Activated B cell treated with CpG ODN at 0.5 μM for 24 hours (primary cell): ENCODE results near the gene TNRC6B. TPM values are rescaled to one million over a fixed set of nuclear protein-coding genes. Genes with fewer than 3 reads are reported as not detected.
"Not testable (repeated sequence)": the region's sequence is repeated elsewhere in the genome, so short reads cannot be mapped to it uniquely, and the experiment has no call there.

Source experiments
- ATAC-seq: fragments of 200-7000 bp; cut with Tn5 transposase; one replicate; pipeline ENCODE4 v1.10.0; 2021; ENCODE audit warnings: low read depth, mild to moderate bottlenecking, moderate library complexity
- CTCF ChIA-PET: fragments of 350-600 bp; sonication (Branson Sonifier 250); formaldehyde crosslinking; loops from one replicate; lab custom pipeline; 2021; ENCODE audit warnings: antibody characterized with exemption; lab: Charles Lee
- POLR2A ChIA-PET: fragments of 350-600 bp; sonication (Branson Sonifier 250); formaldehyde crosslinking; loops from one replicate; lab custom pipeline; 2021; ENCODE audit warnings: antibody characterized with exemption; lab: Charles Lee
- DNase-seq: peaks from one replicate; pipeline ENCODE4 v3.0.0; 2022
- H3K27ac Mint-ChIP-seq: one replicate; pipeline ENCODE4 v1.8.0; 2020; ENCODE audit warnings: mixed read lengths
- H3K27me3 Mint-ChIP-seq: one replicate; pipeline ENCODE4 v1.8.0; 2021; ENCODE audit warnings: mixed read lengths
- H3K36me3 Mint-ChIP-seq: one replicate; pipeline ENCODE4 v1.8.0; 2021; ENCODE audit warnings: low read depth, mixed read lengths
- H3K4me1 Mint-ChIP-seq: one replicate; pipeline ENCODE4 v1.8.0; 2021; ENCODE audit warnings: mixed read lengths
- H3K4me3 Mint-ChIP-seq: one replicate; pipeline ENCODE4 v1.8.0; 2020; ENCODE audit warnings: mild to moderate bottlenecking, mixed read lengths
- H3K9me3 Mint-ChIP-seq: one replicate; pipeline ENCODE4 v1.8.0; 2020; ENCODE audit warnings: mixed read lengths
- intact Hi-C: fragments of 100-400 bp; cut with micrococcal nuclease; formaldehyde crosslinking; loops from one replicate; pipeline ENCODE4 v1.15.1; 2024
- total RNA-seq: library from RNA; stranded (reverse); gene quantifications from 2 replicates; pipeline ENCODE4 v1.2.3, GENCODE V29; 2022
- TF ChIP-seq, protein P1 (sequence below): fragments of 200-600 bp; IDR thresholded peaks from one replicate; pipeline ENCODE4 v1.8.0; 2022; ENCODE audit warnings: antibody characterized with exemption, mild to moderate bottlenecking

TNRC6B gene
- total RNA-seq, 1 donor from 2014 or later: 95.2 TPM

DNA sequence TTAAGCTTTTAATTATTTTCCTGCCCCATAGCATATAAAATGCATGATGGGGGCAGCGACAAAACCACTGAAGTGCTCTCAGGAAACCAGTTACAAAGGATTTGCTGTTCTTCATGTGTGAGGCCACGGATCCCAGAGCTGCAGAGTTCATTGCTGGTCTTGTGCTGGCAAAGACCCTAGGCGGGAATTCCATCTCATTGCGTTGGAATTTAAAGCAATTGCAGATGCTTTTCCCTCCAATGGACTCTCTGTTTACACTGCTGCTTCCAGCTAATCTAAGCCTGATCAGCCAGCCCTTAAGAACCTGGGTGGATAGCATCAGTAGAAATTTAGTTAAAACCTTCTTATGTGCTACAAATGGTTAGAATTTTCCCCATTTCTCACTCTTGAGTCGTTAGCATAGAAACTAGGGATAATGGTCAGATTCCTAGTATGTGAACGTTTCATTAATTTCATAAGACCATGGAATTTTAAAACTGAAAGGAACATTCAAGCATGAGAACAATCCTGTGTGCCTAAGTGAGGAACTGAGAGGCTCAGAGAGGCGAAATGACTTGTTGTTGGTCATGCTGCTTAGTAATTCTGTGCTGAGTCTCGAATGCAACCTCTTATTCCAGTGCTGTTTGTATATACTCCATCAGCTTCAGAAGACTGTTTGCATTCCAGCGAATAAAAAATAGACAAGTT lies 132.5 kb downstream of the TNRC6B start:
- intact Hi-C loops: no loop called here
- CTCF ChIA-PET: no interaction called here
- TF ChIP-seq, protein P1, sequence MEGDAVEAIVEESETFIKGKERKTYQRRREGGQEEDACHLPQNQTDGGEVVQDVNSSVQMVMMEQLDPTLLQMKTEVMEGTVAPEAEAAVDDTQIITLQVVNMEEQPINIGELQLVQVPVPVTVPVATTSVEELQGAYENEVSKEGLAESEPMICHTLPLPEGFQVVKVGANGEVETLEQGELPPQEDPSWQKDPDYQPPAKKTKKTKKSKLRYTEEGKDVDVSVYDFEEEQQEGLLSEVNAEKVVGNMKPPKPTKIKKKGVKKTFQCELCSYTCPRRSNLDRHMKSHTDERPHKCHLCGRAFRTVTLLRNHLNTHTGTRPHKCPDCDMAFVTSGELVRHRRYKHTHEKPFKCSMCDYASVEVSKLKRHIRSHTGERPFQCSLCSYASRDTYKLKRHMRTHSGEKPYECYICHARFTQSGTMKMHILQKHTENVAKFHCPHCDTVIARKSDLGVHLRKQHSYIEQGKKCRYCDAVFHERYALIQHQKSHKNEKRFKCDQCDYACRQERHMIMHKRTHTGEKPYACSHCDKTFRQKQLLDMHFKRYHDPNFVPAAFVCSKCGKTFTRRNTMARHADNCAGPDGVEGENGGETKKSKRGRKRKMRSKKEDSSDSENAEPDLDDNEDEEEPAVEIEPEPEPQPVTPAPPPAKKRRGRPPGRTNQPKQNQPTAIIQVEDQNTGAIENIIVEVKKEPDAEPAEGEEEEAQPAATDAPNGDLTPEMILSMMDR: no peak
- H3K9me3 Mint-ChIP-seq: no peaks in the 10 kb centered on the region
- no peaks in the 10 kb centered on the region for H3K4me1 Mint-ChIP-seq
- no peaks in the 10 kb centered on the region for H3K27me3 Mint-ChIP-seq
- POLR2A ChIA-PET: no interaction called here
- H3K36me3 Mint-ChIP-seq: peaks cover 88% of the 10 kb centered on the region
- H3K27ac Mint-ChIP-seq: no peak overlapping the region
- ATAC-seq (no peak), DNase-seq (no peak)
- no peak overlapping the region for H3K4me3 Mint-ChIP-seq

- Mint-ChIP-seq H3K36me3 (peaks cover 88% of the 10 kb centered on the region), H3K4me3 (no peak overlapping the region), H3K9me3 (no peaks in the 10 kb centered on the region), H3K27me3 (no peaks in the 10 kb centered on the region), H3K27ac (no peak overlapping the region), H3K4me1 (no peaks in the 10 kb centered on the region)
- DNase-seq (no peak), ATAC-seq (no peak)
- ChIA-PET CTCF (no interaction called here), POLR2A (interaction anchor here (0.7 kb wide), 1 partner anchor 253 kb away, joined by 3 read pairs; no protein-coding TSS in a partner anchor)
- intact Hi-C loops: no loop called here
- TF ChIP-seq, protein P1: no peak
Observed at GRCh38 chr22:40310768-40311120, 133.0 kb downstream of the TNRC6B start.

DNA sequence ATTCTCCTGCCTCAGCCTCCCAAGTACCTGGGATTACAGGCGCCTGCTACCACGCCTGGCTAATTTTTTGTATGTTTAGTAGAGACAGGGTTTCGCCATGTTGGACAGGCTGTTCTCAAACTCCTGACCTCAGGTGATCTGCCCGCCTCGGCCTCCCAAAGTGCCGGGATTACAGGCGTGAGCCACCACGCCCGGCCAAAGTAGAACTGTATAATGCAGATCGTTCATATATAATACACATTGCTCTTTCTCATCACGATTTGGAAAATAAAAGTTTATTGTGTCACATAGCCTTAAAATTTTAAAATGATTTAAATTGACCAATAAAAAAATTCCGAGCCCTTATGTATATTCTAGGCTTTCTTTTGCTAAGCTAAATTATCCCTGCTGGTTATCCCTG lies 133.9 kb downstream of the TNRC6B start:
- H3K4me3 Mint-ChIP-seq, H3K27ac Mint-ChIP-seq, intact Hi-C loops, ATAC-seq, H3K9me3 Mint-ChIP-seq, H3K27me3 Mint-ChIP-seq, CTCF ChIA-PET, DNase-seq, H3K4me1 Mint-ChIP-seq: not testable (repeated sequence)
- POLR2A ChIA-PET: interaction anchor here (0.7 kb wide), 1 partner anchor 254 kb away, joined by 3 read pairs; no protein-coding TSS in a partner anchor
- peaks cover 95% of the 10 kb centered on the region for H3K36me3 Mint-ChIP-seq

DNA sequence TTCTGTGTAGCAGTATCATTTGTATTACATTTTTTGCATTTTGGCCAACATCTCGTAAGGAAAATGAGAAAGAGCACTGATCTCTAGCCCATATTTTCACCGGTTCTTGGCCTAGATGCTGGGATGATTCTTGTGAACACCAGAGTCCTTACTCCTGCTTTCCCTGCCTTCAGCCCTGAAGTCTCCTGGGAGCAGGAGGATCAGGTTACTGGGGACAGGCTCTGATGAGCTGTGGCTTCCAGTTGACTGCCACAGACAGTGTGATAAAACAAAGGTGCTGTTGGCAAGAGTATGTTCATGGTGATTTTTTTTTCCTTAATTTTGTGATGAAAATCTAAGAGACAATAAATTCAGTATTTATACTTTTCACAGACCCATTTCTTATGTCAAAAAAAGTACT lies 134.3 kb downstream of the TNRC6B start:
- intact Hi-C loops: no loop called here
- POLR2A ChIA-PET: no interaction called here
- TF ChIP-seq, protein P1: no peak
- H3K4me1 Mint-ChIP-seq: no peaks in the 10 kb centered on the region
- no peak overlapping the region for H3K27ac Mint-ChIP-seq
- ATAC-seq: no peak
- peaks cover 97% of the 10 kb centered on the region for H3K36me3 Mint-ChIP-seq
- CTCF ChIA-PET: no interaction called here
- H3K4me3 Mint-ChIP-seq: no peak overlapping the region
- DNase-seq: no peak
- H3K27me3 Mint-ChIP-seq: no peaks in the 10 kb centered on the region
- no peaks in the 10 kb centered on the region for H3K9me3 Mint-ChIP-seq

DNA sequence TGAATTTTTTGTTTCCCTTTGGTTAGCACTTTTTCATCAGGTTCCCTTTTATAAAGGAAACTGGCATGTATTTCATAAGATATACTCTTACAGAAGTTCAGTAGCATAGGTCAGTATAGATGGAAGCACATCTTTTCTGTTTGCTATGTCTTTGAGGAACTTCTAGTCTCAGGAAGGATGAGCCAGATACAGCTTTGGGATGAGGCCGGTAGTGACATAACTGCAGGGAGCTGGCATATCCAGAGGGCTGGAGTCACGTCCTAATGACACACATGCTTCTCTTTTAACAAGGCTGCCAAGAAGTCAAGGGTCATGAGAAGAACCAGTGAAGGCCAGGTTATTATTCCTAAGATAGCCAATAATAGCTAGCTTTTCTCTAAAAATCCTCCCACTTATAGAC lies 135.3 kb downstream of the TNRC6B start:
- H3K4me1 Mint-ChIP-seq: no peaks in the 10 kb centered on the region
- ChIA-PET CTCF (no interaction called here), POLR2A (no interaction called here)
- no peak for ATAC-seq
- intact Hi-C loops: no loop called here
- H3K9me3 Mint-ChIP-seq: no peaks in the 10 kb centered on the region
- H3K27me3 Mint-ChIP-seq: no peaks in the 10 kb centered on the region
- peaks cover 97% of the 10 kb centered on the region for H3K36me3 Mint-ChIP-seq
- H3K4me3 Mint-ChIP-seq: no peak overlapping the region
- TF ChIP-seq, protein P1: no peak
- no peak for DNase-seq
- peak overlapping the region; percentile 19 for H3K27ac Mint-ChIP-seq
